GM12872 (cell line): ENCODE measurements around the gene SMAD6.

ENCODE experiments used
- CTCF ChIP-seq: IDR thresholded peaks from 3 replicates; pipeline ENCODE4 v1.5.1; 2011; ENCODE audit warnings: low read depth, mild to moderate bottlenecking, low read length, moderate library complexity; ENCODE audit not compliant: insufficient read depth

Gene SMAD6

DNA sequence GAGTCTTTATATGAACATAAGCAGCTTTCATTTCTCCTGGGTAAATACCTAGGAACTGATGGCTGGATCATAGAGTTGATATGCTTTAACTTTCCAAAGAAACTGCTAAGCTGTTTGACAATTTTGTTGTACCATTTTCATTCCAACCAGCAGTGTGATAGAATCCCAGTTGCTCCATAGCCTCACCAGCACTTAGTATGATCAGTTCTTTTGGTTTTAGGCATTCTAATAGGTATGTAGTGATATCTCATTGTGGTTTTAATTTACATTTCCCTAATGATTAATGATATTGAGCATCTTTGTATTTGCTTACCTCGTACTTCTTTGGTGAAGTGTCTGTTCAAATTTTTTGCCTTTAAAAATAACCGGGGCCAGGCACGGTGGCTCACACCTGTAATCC lies 38.4 kb upstream of the SMAD6 start:
- no peak for TF ChIP-seq CTCF

DNA sequence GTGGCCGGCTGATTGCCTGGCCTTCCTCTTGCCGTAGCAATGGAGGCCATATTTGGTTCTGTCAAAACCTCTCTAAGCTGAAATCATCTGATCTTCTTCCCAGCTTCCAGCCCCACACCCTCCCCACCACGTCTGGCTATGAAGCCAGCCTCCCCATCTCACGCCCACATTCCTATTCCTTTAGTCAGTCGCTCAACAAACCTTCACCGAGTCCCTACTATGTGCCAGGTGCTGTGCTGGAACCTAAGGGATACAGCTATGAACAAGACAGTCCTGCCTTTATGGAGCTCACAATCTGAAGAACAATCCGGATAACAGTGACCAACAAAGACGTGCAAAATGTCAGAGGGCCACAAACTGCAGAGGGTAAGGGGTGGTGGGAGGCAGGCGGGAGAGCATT lies 31.9 kb upstream of the SMAD6 start:
- TF ChIP-seq CTCF: no peak

- no peak for TF ChIP-seq CTCF
Observed at GRCh38 chr15:66670762-66671580, 31.1 kb upstream of the SMAD6 start.

DNA sequence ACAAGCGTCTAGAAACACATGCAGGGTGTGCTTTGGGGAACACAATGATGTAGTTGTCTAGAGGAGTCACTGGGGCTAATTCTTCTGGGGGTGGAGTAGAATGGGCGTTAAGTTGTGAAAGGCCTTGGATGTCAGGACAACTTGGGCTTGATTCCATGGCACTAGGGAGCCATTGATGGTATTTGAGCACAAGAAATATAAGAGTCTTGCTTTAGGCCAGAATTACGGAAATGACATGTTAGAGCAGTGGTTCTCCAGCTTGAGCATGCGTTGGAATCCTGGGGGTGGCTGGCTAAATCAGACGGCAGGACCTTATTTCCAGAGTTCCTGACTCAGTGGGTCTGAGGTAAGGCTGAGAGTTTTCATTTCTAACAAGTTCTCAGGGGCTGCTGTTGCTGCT lies 29.2 kb upstream of the SMAD6 start:
- no peak for TF ChIP-seq CTCF

DNA sequence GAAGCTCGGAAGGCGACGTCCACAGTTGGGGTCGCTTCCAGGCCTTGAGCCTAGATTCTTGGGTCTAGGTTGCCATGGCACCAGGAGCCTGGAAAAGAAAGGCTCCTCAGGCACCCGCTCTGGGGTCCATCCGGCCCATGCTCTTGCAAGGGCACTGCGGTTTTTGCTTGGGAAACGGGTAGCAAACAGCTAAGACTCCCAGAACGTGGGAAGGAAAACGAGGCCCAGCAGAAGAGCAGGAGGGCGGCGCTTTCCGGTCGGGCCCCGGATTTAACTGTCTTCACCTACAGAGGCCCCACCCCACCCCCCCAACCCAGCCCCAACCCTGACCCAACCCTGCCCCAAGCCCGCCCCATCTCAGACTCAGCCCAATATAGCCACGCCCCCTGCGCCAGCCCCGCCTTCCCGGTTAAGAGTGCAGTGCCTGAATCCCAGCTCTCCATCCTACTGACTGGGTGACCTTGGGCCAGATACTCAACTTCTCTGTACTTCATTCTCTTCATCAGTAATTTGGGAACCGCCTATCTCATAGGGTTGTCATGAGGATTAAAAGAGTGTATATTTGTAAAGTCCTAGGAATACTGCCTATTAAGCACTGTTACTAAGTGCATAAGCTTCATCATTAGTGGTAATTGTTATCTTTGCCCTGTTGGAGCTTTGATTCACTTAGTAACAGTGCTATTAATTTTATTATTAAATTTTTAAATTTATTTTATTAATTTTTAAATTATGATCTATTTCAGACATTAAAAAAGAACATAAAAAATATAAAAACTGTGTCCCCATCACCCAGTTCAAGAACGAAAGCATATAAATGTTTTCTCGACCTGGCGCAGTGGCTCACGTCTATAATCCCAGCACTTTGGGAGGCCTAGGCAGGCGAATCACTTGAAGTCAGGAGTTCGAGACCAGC lies 28.4 kb upstream of the SMAD6 start:
- no peak for TF ChIP-seq CTCF

DNA sequence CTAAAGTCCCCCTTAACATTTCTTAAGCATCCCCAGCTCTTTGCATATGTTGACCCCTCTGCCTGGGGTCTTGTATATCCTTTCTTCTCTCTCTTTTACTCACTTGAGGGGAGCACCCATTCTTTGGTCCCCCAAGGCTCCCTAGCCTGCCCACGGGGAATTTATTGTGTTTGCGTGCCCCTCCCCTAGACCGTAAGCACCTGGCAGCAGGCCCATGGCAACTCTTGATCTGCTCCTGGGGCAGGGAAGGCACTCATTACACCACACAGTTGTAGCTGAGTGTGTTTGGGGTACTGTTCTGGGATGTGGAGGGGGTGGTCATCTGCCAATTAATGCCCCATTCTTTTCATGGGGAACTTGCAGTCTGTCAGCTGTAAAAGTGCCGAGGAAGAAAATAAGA lies 27.3 kb upstream of the SMAD6 start:
- TF ChIP-seq CTCF: no peak

- TF ChIP-seq CTCF: no peak
Observed at GRCh38 chr15:66675446-66675845, 26.6 kb upstream of the SMAD6 start.
